Ammon's horn (tissue), 1 donor: Measurements from ENCODE around the gene UBE2G1.
"Not testable (repeated sequence)": the region's sequence is repeated elsewhere in the genome, so short reads cannot be mapped to it uniquely, and the experiment has no call there.

Source experiments
- DNase-seq: peaks from one replicate; pipeline ENCODE4 v3.0.0-alpha.2; 2016; ENCODE audit warnings: low spot score

Gene UBE2G1

GRCh38 chr17:4301066-4301465 is 65.4 kb downstream of the UBE2G1 start:
- DNase-seq = peak; percentile 82

DNA sequence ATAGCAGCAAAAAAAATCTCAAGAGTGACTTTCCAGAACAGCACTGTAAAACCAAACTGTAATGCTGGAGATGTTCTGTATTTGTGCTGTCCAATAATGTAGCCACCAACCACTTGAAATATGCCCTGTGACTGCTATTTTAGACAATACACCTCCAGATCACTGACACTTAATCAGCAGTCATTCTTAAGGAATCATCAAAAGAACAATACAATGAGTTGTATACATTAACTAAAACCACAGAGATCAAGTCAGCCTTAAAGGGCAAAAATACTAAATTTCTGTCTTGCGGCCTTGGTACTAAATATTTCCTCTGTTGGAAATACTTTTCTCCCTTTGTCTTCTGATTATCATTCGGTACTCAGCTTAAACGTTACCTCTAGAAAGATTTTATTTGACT is 69.1 kb downstream of the UBE2G1 start:
- no peak for DNase-seq

DNA sequence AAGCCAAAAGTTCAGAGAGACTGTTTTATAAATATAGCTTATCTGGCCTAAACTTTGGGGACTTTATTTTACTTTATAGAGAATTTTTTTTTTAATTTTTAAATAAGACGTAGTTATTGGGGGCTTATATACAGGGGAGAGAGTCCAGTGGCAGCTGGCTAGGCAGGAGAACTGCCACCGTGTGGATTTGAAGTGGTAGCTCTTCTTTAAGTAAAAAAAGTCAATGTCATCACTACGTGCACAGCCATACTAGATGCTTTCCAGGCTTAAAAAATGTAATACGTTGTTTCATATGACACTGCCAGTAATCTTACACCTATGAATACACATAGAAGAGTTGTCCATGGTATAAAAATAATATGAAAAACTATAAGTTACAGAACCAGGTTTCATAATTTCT is 70.8 kb downstream of the UBE2G1 start:
- no peak for DNase-seq

- no peak for DNase-seq
Observed at GRCh38 chr17:4293572-4293971, 72.9 kb downstream of the UBE2G1 start.

DNA sequence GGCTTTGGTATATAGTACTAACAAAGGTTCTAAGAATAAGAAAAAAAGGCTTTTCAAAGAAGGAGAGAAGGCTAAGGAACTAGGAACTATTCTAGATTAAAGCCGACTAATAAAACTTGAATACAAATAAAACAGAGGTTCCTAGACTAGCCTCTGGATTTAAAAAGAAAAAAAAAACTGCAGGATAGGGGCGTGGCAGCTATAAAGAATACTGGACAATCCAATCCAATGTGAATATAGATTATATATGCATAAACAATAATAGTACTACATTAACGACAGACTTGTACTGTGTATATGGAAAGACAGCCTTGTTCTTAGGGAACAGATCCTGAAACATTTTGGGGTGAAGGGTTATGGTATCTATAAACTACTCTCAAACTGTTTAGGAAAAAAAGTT is 78.8 kb downstream of the UBE2G1 start:
- DNase-seq = no peak

DNA sequence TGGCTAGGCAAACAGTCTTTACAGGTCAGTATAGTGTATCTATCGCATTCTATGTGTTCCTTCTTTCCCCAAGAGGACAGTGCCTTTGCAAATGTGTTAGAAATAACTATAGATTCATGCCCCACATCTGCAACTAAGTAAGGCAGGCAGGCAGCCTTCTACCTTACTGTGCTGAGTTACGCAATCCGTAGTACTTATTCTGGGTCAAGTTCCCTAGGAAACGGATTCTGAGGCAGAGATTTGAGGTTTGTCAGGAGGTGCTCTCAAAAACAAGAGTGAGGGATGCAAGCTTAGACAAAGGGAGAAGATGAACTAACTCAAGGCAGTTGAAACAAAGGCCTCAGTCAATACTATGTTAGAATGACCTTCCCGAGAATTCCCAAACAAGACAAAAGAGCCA is 90.0 kb downstream of the UBE2G1 start:
- DNase-seq = no peak

GRCh38 chr17:4272972-4273368 is 93.5 kb downstream of the UBE2G1 start:
- no peak for DNase-seq

- DNase-seq = peak; percentile 29
Observed at GRCh38 chr17:4272213-4272971, 94.1 kb downstream of the UBE2G1 start.

GRCh38 chr17:4270736-4271135 is 95.7 kb downstream of the UBE2G1 start:
- DNase-seq = peak; percentile 14

GRCh38 chr17:4269915-4270314 is 96.6 kb downstream of the UBE2G1 start:
- DNase-seq = no peak

- DNase-seq = no peak
Observed at GRCh38 chr17:4267402-4267801, 99.1 kb downstream of the UBE2G1 start.

GRCh38 chr17:4266550-4266949 is 99.9 kb downstream of the UBE2G1 start:
- no peak for DNase-seq

GRCh38 chr17:4263282-4264215 is 102.9 kb downstream of the UBE2G1 start, which contains the start of gene ANKFY1:
ANKFY1 (minus strand) TSS chr17:4263979; CDS start chr17:4263941, 38 bp downstream.
- DNase-seq = peak; percentile 96

- DNase-seq = no peak
Observed at GRCh38 chr17:4262703-4263102, 103.8 kb downstream of the UBE2G1 start.

- no peak for DNase-seq
Observed at GRCh38 chr17:4261452-4261851, 105.0 kb downstream of the UBE2G1 start.

GRCh38 chr17:4258867-4259266 is 107.6 kb downstream of the UBE2G1 start:
- no peak for DNase-seq

DNA sequence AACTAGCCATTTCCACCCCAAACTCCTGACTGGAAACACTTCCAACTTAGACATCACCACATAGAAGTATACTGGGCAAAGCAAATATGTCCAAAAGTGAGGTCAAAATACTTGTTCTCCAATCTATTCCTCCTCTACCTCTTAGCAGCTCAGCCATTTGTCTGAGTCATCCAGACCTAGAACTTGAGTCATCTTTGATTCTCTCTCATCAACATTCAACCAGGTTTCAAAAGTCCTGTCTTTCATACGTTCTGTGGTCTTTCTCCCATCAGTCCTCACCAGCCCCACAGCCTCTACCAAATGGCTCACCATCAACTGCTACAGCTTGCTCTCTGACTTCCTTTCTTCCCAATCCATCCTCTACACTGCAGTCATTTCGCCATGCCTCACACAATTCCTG is 109.5 kb downstream of the UBE2G1 start:
- no peak for DNase-seq

- DNase-seq = not testable (repeated sequence)
Observed at GRCh38 chr17:4255271-4255670, 111.2 kb downstream of the UBE2G1 start.

GRCh38 chr17:4250887-4251286 is 115.6 kb downstream of the UBE2G1 start:
- no peak for DNase-seq

- DNase-seq = no peak
Observed at GRCh38 chr17:4249452-4250029, 116.9 kb downstream of the UBE2G1 start.

GRCh38 chr17:4248504-4249277 is 117.8 kb downstream of the UBE2G1 start:
- no peak for DNase-seq

DNA sequence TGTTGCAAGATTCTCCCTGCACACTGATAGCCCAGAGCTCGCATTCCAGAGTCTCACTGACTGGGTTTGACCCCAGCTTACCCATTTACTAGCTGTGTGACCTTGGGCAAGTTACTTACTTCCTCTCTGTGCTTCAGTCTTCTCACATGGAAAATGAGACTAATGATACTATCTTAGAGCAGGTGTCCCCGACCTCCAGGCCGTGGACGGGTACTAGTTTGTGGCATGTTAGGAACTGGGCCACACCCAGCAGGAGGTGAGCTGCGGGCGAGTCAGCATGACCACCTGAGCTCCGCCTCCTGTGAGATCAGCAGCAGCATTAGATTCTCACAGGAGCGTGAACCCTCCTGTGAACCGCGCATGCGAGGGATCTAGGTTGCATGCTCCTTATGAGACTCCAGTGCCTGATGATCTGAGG is 118.5 kb downstream of the UBE2G1 start:
- DNase-seq = no peak
